K562 (cell line): ENCODE results near the gene CEP70. TPM values are rescaled to one million over a fixed set of nuclear protein-coding genes. Genes with fewer than 3 reads are reported as not detected.

ENCODE experiments used
- ATAC-seq: fragments of 200-7000 bp; cut with Tn5 transposase; 3 replicates; pipeline ENCODE4 v1.9.1; 2020; ENCODE audit warnings: moderate library complexity
- BruUV-seq: library from RNA; stranded (reverse); fragments of 400-500 nt; replicated peaks from 2 replicates; lab custom pipeline; 2021; lab: Mats Ljungman, UMichigan
- CTCF ChIA-PET: fragments of 300-600 bp; formaldehyde crosslinking; extraction: SDS; loops from one replicate; lab custom pipeline; 2021; ENCODE audit warnings: low intra/inter-chr PET ratio; lab: Yijun Ruan, JAX
- POLR2A ChIA-PET: fragments of 300-600, 350-650 bp; sonication (Branson Sonifier 250); formaldehyde crosslinking; extraction: SDS; loops from one replicate; lab custom pipeline; 2021; ENCODE audit warnings: antibody characterized with exemption, inconsistent platforms; lab: Yijun Ruan, JAX
- DNase-seq, 4 experiments: peaks; one replicate each; pipeline versions ENCODE4 v3.0.0 to v3.0.0-alpha.2; 2011 to 2018; ENCODE audit warnings: low spot score in 3 of 4, mixed read lengths in 3 of 4; ENCODE audit errors: extremely low read depth in 1 of 4
- FAIRE-seq: peaks from 2 replicates; lab custom pipeline; 2011; peaks lifted over from hg19 to GRCh38; lab: Jason Lieb, UNC
- H2AFZ ChIP-seq: 2 replicates; pipeline ENCODE4 v1.6.0; 2011; ENCODE audit warnings: low read depth, low read length, control low read depth, inconsistent platforms
- H3K27ac ChIP-seq: fragments of 200-600 bp; 3 replicates; pipeline ENCODE4 v1.8.0; 2011; ENCODE audit warnings: low read depth, mild to moderate bottlenecking, control low read depth, inconsistent platforms, low read length, moderate library complexity, mixed read lengths; ENCODE audit errors: extremely low read depth
- H3K27me3 ChIP-seq, 2 experiments: fragments of 300-600 bp in 1 of 2; 2 replicates in 1 of 2; 3 replicates in 1 of 2; pipeline versions ENCODE4 v1.6.0 to v1.8.0; 2011; ENCODE audit warnings: inconsistent platforms in 2 of 2, low read length in 2 of 2, mild to moderate bottlenecking in 1 of 2, mixed read lengths in 1 of 2, moderate library complexity in 1 of 2; ENCODE audit not compliant: control insufficient read depth in 2 of 2, insufficient read depth in 2 of 2
- H3K36me3 ChIP-seq: fragments of 300-600 bp; 3 replicates; pipeline ENCODE4 v1.8.0; 2011; ENCODE audit warnings: mild to moderate bottlenecking, low read length, inconsistent platforms; ENCODE audit not compliant: control insufficient read depth, insufficient read depth
- H3K4me1 ChIP-seq, 2 experiments: fragments of 200-600 bp in 1 of 2; replicated peaks in 1 of 2; 2 replicates in 1 of 2; 3 replicates in 1 of 2; pipeline versions ENCODE4 v1.5.1 to v1.8.0; 2011; ENCODE audit warnings: inconsistent platforms in 2 of 2, low read length in 2 of 2, mild to moderate bottlenecking in 1 of 2, mixed read lengths in 1 of 2, moderate library complexity in 1 of 2; ENCODE audit not compliant: control insufficient read depth in 2 of 2, insufficient read depth in 2 of 2
- H3K4me2 ChIP-seq: 2 replicates; pipeline ENCODE4 v1.6.1; 2011; ENCODE audit warnings: low read length, control low read depth, inconsistent platforms, mixed read lengths; ENCODE audit not compliant: insufficient read depth
- H3K4me3 ChIP-seq: fragments of 200-600 bp; sonication (generic), shearing (Covaris generic); 2 replicates; pipeline ENCODE4 v1.5.1; 2016; ENCODE audit warnings: control low read depth, inconsistent platforms
- H3K79me2 ChIP-seq: fragments of 200-600 bp; 3 replicates; pipeline ENCODE4 v1.8.0; 2011; ENCODE audit warnings: low read length, inconsistent platforms; ENCODE audit not compliant: control insufficient read depth, insufficient read depth
- H3K9ac ChIP-seq, 2 experiments: 2 replicates each; pipeline versions ENCODE4 v1.6.0 to v1.6.1; 2011; ENCODE audit warnings: low read depth in 2 of 2, low read length in 2 of 2, control low read depth in 1 of 2, inconsistent platforms in 1 of 2, mild to moderate bottlenecking in 1 of 2, mixed read lengths in 1 of 2; ENCODE audit not compliant: insufficient read depth in 1 of 2
- H3K9me1 ChIP-seq: one replicate; pipeline ENCODE4 v1.6.0; 2011; ENCODE audit warnings: inconsistent platforms, mild to moderate bottlenecking, low read length, moderate library complexity; ENCODE audit not compliant: control insufficient read depth, insufficient read depth
- H3K9me3 ChIP-seq: replicated peaks from 2 replicates; pipeline ENCODE4 v1.5.1; 2011; ENCODE audit warnings: low read depth, low read length, inconsistent platforms; ENCODE audit not compliant: control insufficient read depth, insufficient read depth
- H4K20me1 ChIP-seq: replicated peaks from 2 replicates; pipeline ENCODE4 v1.6.1; 2011; ENCODE audit warnings: low read length, inconsistent platforms, mixed read lengths; ENCODE audit not compliant: control insufficient read depth, insufficient read depth
- MECOM ChIP-seq: fragments of 250-450 bp; sonication (Bioruptor Pico); IDR thresholded peaks from 2 replicates; pipeline ENCODE4 v1.8.0; 2022; ENCODE audit warnings: inconsistent platforms
- MED1 ChIP-seq: sonication (generic); formaldehyde crosslinking; IDR thresholded peaks from 2 replicates; pipeline ENCODE4 v1.8.1; 2023; ENCODE audit warnings: missing genetic modification reagents, borderline replicate concordance
- NONO ChIP-seq, 2 experiments: fragments of 200-400 bp in 1 of 2; fragments of 450-650 bp in 1 of 2; formaldehyde crosslinking in 1 of 2; IDR thresholded peaks; 2 replicates each; pipeline ENCODE4 v1.6.1; 2017; ENCODE audit warnings: low read depth in 2 of 2, mild to moderate bottlenecking in 2 of 2, moderate library complexity in 2 of 2, low read length in 1 of 2
- PHF21A ChIP-seq: fragments of 450-650 bp; IDR thresholded peaks from 2 replicates; pipeline ENCODE4 v1.6.1; 2017; ENCODE audit warnings: low read depth, borderline replicate concordance
- SNRNP70 ChIP-seq: fragments of 200-400 bp; formaldehyde crosslinking; optimal IDR thresholded peaks from 2 replicates; pipeline ENCODE3; 2017; ENCODE audit warnings: low read depth, low read length
- SRSF3 ChIP-seq: fragments of 200-400 bp; formaldehyde crosslinking; IDR thresholded peaks from 2 replicates; pipeline ENCODE4 v1.6.1; 2016; ENCODE audit warnings: mild to moderate bottlenecking, low read length, moderate library complexity; ENCODE audit not compliant: insufficient read depth
- XRCC4 ChIP-seq: IDR thresholded peaks from one replicate; pipeline ENCODE4 v1.6.1; 2011; ENCODE audit not compliant: insufficient read depth, insufficient read length; ENCODE audit errors: extremely low read depth
- ZNF212 ChIP-seq: fragments of 450-650 bp; formaldehyde crosslinking; IDR thresholded peaks from 2 replicates; pipeline ENCODE4 v1.4.0; 2020; ENCODE audit warnings: mild to moderate bottlenecking
- ZNF253 ChIP-seq: fragments of 250-450 bp; sonication (Bioruptor Pico); conservative IDR thresholded peaks from 2 replicates; pipeline ENCODE4 v1.6.1; 2021; ENCODE audit warnings: mild to moderate bottlenecking
- ZNF311 ChIP-seq: fragments of 250-450 bp; sonication (Bioruptor Pico); IDR thresholded peaks from 2 replicates; pipeline ENCODE4 v1.4.0; 2020; ENCODE audit warnings: mild to moderate bottlenecking, moderate library complexity
- WGBS: fragments of 100-300 bp; shearing (Covaris generic); methylation state at CpG from one replicate; pipeline ENCODE4 v1.1.6; 2016; ENCODE audit warnings: low coverage, mixed read lengths; ENCODE audit not compliant: insufficient coverage; ENCODE audit errors: missing lambda C conversion rate; 5-methylcytosine and 5-hydroxymethylcytosine counted together
- in situ Hi-C: fragments of 300-500 bp; cut with MboI; formaldehyde crosslinking; loops from 4 replicates; pipeline ENCODE4 v1.15.0; 2018; ENCODE audit warnings: inconsistent platforms, mixed read lengths
- intact Hi-C: fragments of 100-400 bp; cut with micrococcal nuclease; formaldehyde crosslinking; loops from 2 replicates; pipeline ENCODE4 v1.14.2; 2022
- polyA plus RNA-seq, 8 experiments: library from polyadenylated mRNA; depleted of rRNA in 4 of 8; stranded (reverse) in 5 of 8; unstranded in 3 of 8; fragments of >200 nt; fragmentation: Nextera tagmentation in 2 of 8; fragmentation: Illumina TruSeq in 1 of 8; extraction: Ambion mirVana in 2 of 8; extraction: Trizol in 1 of 8; gene quantifications; 2 replicates each; pipeline versions ENCODE4 v1.2.1 to v1.2.3, GENCODE V29; 2011 to 2014; ENCODE audit warnings: inconsistent platforms in 1 of 8, missing spikeins in 1 of 8
- total RNA-seq, 7 experiments: library from RNA; depleted of rRNA in 6 of 7; stranded (reverse); fragments of >200 nt in 6 of 7; fragmentation: Illumina TruSeq in 2 of 7; extraction: Trizol in 2 of 7; gene quantifications; 2 replicates each; pipeline versions ENCODE4 v1.2.1 to v1.2.3, GENCODE V29; 2011 to 2021; ENCODE audit warnings: low replicate concordance in 1 of 7
- TF ChIP-seq, protein P1 (sequence below): fragments of 450-650 bp; IDR thresholded peaks from 2 replicates; pipeline ENCODE4 v1.6.1; 2016; ENCODE audit warnings: borderline replicate concordance
- TF ChIP-seq, protein P2 (sequence below), 2 experiments: fragments of 450-650 bp in 1 of 2; sonication (generic) in 1 of 2; formaldehyde crosslinking in 1 of 2; IDR thresholded peaks; 2 replicates each; pipeline versions ENCODE4 v1.7.1 to v1.9.0; 2016 to 2022; ENCODE audit warnings: inconsistent platforms in 1 of 2, mild to moderate bottlenecking in 1 of 2, missing genetic modification reagents in 1 of 2

Gene CEP70
- total and polyA plus RNA-seq, 9 of the 15 experiments (the other 6 are each of a cell fraction or from before 2014, with no cell fraction given), result 16.1 to 31.5 (median 23.4) TPM

DNA sequence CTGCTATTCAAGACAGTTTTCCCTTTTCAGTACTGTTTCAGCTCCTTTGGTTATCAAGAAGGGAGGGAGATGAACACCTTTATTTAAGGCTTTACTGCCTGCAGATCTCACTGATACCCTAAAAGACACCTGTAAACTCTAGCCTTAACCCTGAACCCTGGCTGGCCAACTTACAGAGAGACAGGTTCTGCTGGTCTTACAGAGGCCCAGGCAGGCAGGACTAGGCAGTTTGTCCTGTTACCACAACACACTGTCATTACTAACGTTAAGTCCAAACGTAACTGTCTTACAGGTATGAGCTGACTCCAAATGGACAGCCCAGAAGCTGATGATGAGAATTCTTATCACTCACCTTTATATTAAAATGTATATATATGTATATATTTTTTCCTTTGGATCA is 117.5 kb downstream of the CEP70 start:
- ATAC-seq (no peak), FAIRE-seq (no peak), DNase-seq (no peak)
- Histone ChIP-seq H3K27me3 (no peaks in the 10 kb centered on the region), H3K4me3 (no peak overlapping the region), H3K9ac (no peak overlapping the region), H4K20me1 (no peaks in the 10 kb centered on the region), H3K36me3 (no peaks in the 10 kb centered on the region), H3K79me2 (no peaks in the 10 kb centered on the region), H3K4me2 (no peak overlapping the region), H3K9me3 (no peaks in the 10 kb centered on the region), H3K27ac (no peak overlapping the region), H3K4me1 (no peaks in the 10 kb centered on the region; a peak in 2 of 5 replicates), H3K9me1 (no peaks in the 10 kb centered on the region), H2AFZ (no peak overlapping the region)
- in situ Hi-C loops, result no loop called here
- POLR2A ChIA-PET, result interaction anchor here (0.6 kb wide), 1 partner anchor 12 kb away, joined by 3 read pairs; no protein-coding TSS in a partner anchor
- CTCF ChIA-PET, result no interaction called here
- intact Hi-C loops, result loop anchor here (5.0 kb wide), 1 partner anchor 116 kb away; the partner anchor contains the start of gene CEP70
- WGBS, result 0% methylated on average over 2 of the region's 2 CpGs
- no TSS peak for BruUV-seq
- TF ChIP-seq ZNF311 (CRISPR knock-in tag), result no peak
- TF ChIP-seq, protein P1, sequence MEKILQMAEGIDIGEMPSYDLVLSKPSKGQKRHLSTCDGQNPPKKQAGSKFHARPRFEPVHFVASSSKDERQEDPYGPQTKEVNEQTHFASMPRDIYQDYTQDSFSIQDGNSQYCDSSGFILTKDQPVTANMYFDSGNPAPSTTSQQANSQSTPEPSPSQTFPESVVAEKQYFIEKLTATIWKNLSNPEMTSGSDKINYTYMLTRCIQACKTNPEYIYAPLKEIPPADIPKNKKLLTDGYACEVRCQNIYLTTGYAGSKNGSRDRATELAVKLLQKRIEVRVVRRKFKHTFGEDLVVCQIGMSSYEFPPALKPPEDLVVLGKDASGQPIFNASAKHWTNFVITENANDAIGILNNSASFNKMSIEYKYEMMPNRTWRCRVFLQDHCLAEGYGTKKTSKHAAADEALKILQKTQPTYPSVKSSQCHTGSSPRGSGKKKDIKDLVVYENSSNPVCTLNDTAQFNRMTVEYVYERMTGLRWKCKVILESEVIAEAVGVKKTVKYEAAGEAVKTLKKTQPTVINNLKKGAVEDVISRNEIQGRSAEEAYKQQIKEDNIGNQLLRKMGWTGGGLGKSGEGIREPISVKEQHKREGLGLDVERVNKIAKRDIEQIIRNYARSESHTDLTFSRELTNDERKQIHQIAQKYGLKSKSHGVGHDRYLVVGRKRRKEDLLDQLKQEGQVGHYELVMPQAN, result no peak
- TF ChIP-seq ZNF212 (CRISPR knock-in tag), result no peak
- TF ChIP-seq, protein P2, sequence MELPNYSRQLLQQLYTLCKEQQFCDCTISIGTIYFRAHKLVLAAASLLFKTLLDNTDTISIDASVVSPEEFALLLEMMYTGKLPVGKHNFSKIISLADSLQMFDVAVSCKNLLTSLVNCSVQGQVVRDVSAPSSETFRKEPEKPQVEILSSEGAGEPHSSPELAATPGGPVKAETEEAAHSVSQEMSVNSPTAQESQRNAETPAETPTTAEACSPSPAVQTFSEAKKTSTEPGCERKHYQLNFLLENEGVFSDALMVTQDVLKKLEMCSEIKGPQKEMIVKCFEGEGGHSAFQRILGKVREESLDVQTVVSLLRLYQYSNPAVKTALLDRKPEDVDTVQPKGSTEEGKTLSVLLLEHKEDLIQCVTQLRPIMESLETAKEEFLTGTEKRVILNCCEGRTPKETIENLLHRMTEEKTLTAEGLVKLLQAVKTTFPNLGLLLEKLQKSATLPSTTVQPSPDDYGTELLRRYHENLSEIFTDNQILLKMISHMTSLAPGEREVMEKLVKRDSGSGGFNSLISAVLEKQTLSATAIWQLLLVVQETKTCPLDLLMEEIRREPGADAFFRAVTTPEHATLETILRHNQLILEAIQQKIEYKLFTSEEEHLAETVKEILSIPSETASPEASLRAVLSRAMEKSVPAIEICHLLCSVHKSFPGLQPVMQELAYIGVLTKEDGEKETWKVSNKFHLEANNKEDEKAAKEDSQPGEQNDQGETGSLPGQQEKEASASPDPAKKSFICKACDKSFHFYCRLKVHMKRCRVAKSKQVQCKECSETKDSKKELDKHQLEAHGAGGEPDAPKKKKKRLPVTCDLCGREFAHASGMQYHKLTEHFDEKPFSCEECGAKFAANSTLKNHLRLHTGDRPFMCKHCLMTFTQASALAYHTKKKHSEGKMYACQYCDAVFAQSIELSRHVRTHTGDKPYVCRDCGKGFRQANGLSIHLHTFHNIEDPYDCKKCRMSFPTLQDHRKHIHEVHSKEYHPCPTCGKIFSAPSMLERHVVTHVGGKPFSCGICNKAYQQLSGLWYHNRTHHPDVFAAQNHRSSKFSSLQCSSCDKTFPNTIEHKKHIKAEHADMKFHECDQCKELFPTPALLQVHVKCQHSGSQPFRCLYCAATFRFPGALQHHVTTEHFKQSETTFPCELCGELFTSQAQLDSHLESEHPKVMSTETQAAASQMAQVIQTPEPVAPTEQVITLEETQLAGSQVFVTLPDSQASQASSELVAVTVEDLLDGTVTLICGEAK (IDR thresholded peaks at IDR 0.05), result no peak
- TF ChIP-seq, protein P2 (CRISPR knock-in tag; IDR thresholded peaks at IDR 0.05), result no peak
- no peak for TF ChIP-seq SNRNP70
- no peak for TF ChIP-seq XRCC4
- TF ChIP-seq PHF21A, result no peak
- TF ChIP-seq ZNF253 (CRISPR knock-in tag), result no peak
- TF ChIP-seq MED1 (CRISPR knock-in tag), result no peak
- TF ChIP-seq NONO (IDR thresholded peaks at IDR 0.05; ENCODE audit: low read depth in 2 of 2, low read length in 1 of 2), result no peak
- TF ChIP-seq SRSF3, result no peak
- no peak for TF ChIP-seq MECOM
